ENCODE measurements around the gene SYDE2. TPM values are rescaled to one million over a fixed set of nuclear protein-coding genes. Genes with fewer than 3 reads are reported as not detected.

SYDE2 gene
- total RNA-seq, 1 donor from 2014 or later = 13.1 TPM

- H3K9me3 Mint-ChIP-seq (ENCODE audit: low read depth) = peaks cover 2% of the 10 kb centered on the region
- peaks cover 46% of the 10 kb centered on the region for H3K4me1 Mint-ChIP-seq (ENCODE audit: low read depth)
- no peak overlapping the region for H3K4me3 Mint-ChIP-seq (ENCODE audit: unreplicated experiment)
- H3K36me3 Mint-ChIP-seq (ENCODE audit: low read depth) = peaks cover 1% of the 10 kb centered on the region
- DNase-seq (ENCODE audit: low spot score) = no peak
- TF ChIP-seq CTCF (IDR thresholded peaks at IDR 0.05) = peak; percentile 16
- H3K27me3 Mint-ChIP-seq (ENCODE audit: low read depth) = no peaks in the 10 kb centered on the region
- peak overlapping the region; percentile 78 for H3K27ac Mint-ChIP-seq (ENCODE audit: unreplicated experiment)
Measured at GRCh38 chr1:85244271-85245061, 43.6 kb upstream of the SYDE2 start.

- peaks cover 46% of the 10 kb centered on the region for H3K4me1 Mint-ChIP-seq (ENCODE audit: low read depth)
- no peak for DNase-seq (ENCODE audit: low spot score)
- H3K27ac Mint-ChIP-seq (ENCODE audit: unreplicated experiment) = no peak overlapping the region
Measured at GRCh38 chr1:85243372-85243771, 42.6 kb upstream of the SYDE2 start.

DNA sequence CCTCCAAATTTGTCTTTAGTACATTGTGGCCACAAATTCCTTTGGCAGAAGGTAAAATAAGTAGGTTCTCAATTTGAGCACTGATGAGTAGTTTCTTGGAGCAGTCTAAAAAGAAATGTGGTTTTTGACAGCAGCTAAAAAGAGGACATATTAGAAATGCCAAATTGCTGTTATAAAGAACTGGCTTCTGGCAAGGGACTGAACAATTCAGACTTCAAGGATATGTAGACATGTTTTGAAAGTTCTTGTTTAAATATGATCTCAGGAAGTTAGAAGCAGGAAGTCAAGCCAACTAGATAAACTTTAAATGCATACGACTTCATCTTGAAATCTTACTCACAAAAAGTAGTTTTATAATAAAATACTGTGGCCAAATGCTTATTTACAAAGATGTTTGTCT, 39.8 kb upstream of the SYDE2 start:
- Mint-ChIP-seq H3K9me3 (ENCODE audit: low read depth) (no peaks in the 10 kb centered on the region), H3K27me3 (ENCODE audit: low read depth) (no peaks in the 10 kb centered on the region), H3K4me3 (ENCODE audit: unreplicated experiment) (no peak overlapping the region), H3K4me1 (ENCODE audit: low read depth) (peaks cover 41% of the 10 kb centered on the region), H3K27ac (ENCODE audit: unreplicated experiment) (peak overlapping the region; percentile 84), H3K36me3 (ENCODE audit: low read depth) (no peaks in the 10 kb centered on the region)
- TF ChIP-seq CTCF (IDR thresholded peaks at IDR 0.05) = peak; percentile 3
- DNase-seq (ENCODE audit: low spot score) = no peak

More at GRCh38 chr1:85243372-85243771, 42.6 kb upstream of the SYDE2 start:
- H3K9me3 Mint-ChIP-seq (ENCODE audit: low read depth) = no peaks in the 10 kb centered on the region
- H3K27me3 Mint-ChIP-seq (ENCODE audit: low read depth) = no peaks in the 10 kb centered on the region
- H3K36me3 Mint-ChIP-seq (ENCODE audit: low read depth) = no peaks in the 10 kb centered on the region
- no peak overlapping the region for H3K4me3 Mint-ChIP-seq (ENCODE audit: unreplicated experiment)
- no peak for TF ChIP-seq CTCF (IDR thresholded peaks at IDR 0.05)

DNA sequence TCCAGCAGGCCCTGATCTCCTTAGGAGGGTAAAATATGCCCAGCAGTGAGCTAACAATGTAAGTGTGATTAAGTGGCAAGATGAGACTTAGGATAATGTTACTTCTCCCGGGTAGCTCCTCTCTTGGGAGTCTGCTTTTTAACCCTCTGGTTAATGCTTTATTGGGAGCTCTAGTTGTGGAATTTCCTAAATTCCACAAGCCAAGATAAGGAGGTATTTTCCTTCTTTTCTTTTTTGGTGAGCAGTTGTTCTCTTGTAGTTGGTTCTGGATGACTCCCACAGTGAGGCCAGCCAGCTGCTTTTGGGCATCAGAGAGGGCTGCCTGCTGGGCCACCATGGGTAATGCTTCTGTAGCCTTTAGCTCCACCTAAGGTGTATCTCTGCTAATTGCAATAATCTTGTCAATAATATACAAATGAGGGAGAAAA, 39.4 kb upstream of the SYDE2 start:
- Mint-ChIP-seq H3K27ac (ENCODE audit: unreplicated experiment) (peak overlapping the region; percentile 84), H3K9me3 (ENCODE audit: low read depth) (no peaks in the 10 kb centered on the region), H3K4me1 (ENCODE audit: low read depth) (peaks cover 37% of the 10 kb centered on the region), H3K36me3 (ENCODE audit: low read depth) (no peaks in the 10 kb centered on the region), H3K4me3 (ENCODE audit: unreplicated experiment) (no peak overlapping the region), H3K27me3 (ENCODE audit: low read depth) (no peaks in the 10 kb centered on the region)
- no peak for DNase-seq (ENCODE audit: low spot score)
- peak; percentile 61 for TF ChIP-seq CTCF (IDR thresholded peaks at IDR 0.05)

- DNase-seq (ENCODE audit: low spot score) = no peak
- no peak overlapping the region for H3K27ac Mint-ChIP-seq (ENCODE audit: unreplicated experiment)
- H3K4me3 Mint-ChIP-seq (ENCODE audit: unreplicated experiment) = no peak overlapping the region
- TF ChIP-seq CTCF (IDR thresholded peaks at IDR 0.05) = no peak
- no peaks in the 10 kb centered on the region for H3K9me3 Mint-ChIP-seq (ENCODE audit: low read depth)
- peaks cover 18% of the 10 kb centered on the region for H3K4me1 Mint-ChIP-seq (ENCODE audit: low read depth)
- no peaks in the 10 kb centered on the region for H3K27me3 Mint-ChIP-seq (ENCODE audit: low read depth)
- H3K36me3 Mint-ChIP-seq (ENCODE audit: low read depth) = no peaks in the 10 kb centered on the region
Measured at GRCh38 chr1:85237613-85238012, 36.8 kb upstream of the SYDE2 start.

Data from chondrocyte (in vitro differentiated cells).